GM12892 (cell line): ENCODE data around the gene RHPN2.

Experiments
- POLR2A ChIP-seq: IDR thresholded peaks from 2 replicates; pipeline ENCODE4 v1.6.1; 2011; ENCODE audit warnings: low read depth, low read length, control low read depth
- POLR2AphosphoS5 ChIP-seq: IDR thresholded peaks from 2 replicates; pipeline ENCODE4 v1.6.1; 2011; ENCODE audit warnings: low read depth, low read length, control low read depth
- TAF1 ChIP-seq: IDR thresholded peaks from 2 replicates; pipeline ENCODE4 v1.6.1; 2011; ENCODE audit warnings: low read depth, mild to moderate bottlenecking, control low read depth, low read length, borderline replicate concordance

DNA sequence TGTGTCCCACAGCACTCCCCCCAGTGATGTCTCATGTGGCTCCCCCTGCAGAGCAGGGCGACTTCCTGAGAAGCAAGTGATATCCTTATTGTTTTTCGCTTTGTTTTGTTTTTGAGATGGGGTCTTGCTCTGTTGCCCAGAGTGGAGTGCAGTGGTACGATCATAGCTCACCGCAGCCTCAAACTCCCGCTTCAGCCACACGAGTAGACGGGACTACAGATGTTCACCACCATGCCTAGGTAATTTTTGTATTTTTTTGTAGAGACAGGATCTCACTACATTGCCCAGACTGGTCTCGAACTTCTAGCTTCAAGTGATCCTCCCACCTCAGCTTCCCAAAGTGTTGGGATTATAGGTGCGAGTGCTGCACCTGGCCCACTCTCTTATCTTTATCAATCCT is 97.9 kb downstream of the RHPN2 start:
- no peak for TF ChIP-seq POLR2A
- no peak for TF ChIP-seq TAF1
- no peak for TF ChIP-seq POLR2AphosphoS5
